Right atrium auricular region (tissue), 2 donors: Measurements from ENCODE around the gene B4GALNT2. TPM values are rescaled to one million over a fixed set of nuclear protein-coding genes. Genes with fewer than 3 reads are reported as not detected.
"Not testable (repeated sequence)": the region's sequence is repeated elsewhere in the genome, so short reads cannot be mapped to it uniquely, and the experiment has no call there.

Source experiments
- DNase-seq: peaks from one replicate; pipeline ENCODE4 v3.0.0-alpha.2; 2019; ENCODE audit warnings: low spot score
- H3K27ac ChIP-seq, 2 donors: fragments of 200-600 bp; sonication (generic); 1 replicate in 1 of 2; 2 replicates in 1 of 2; pipeline ENCODE4 v1.5.1; 2016 to 2019
- H3K27me3 ChIP-seq, 2 donors: fragments of 200-600 bp; sonication (generic); one replicate each; pipeline versions ENCODE4 v1.5.1 to v1.6.0; 2017 to 2019
- H3K36me3 ChIP-seq: fragments of 200-600 bp; sonication (generic); one replicate; pipeline ENCODE4 v1.5.1; 2016
- H3K4me1 ChIP-seq, 2 donors: fragments of 200-600 bp; sonication (generic); one replicate each; pipeline versions ENCODE4 v1.5.1 to v1.6.0; 2017 to 2019
- H3K4me3 ChIP-seq, 2 donors: fragments of 200-600 bp; sonication (generic); 1 replicate in 1 of 2; 2 replicates in 1 of 2; pipeline ENCODE4 v1.5.1; 2017 to 2019; ENCODE audit warnings: mild to moderate bottlenecking in 1 of 2, moderate library complexity in 1 of 2
- H3K9me3 ChIP-seq, 2 donors: fragments of 200-600 bp; sonication (generic); one replicate each; pipeline ENCODE4 v1.5.1; 2019
- total RNA-seq, 2 donors: library from RNA; depleted of rRNA; stranded (reverse); fragments of >200 nt; gene quantifications; one replicate each; pipeline ENCODE4 v1.1.0, GENCODE V29; 2016
- TF ChIP-seq, protein P1 (sequence below), 2 donors: fragments of 200-600 bp; sonication (generic); IDR thresholded peaks; one replicate each; pipeline ENCODE4 v1.5.1; 2019; ENCODE audit warnings: antibody characterized with exemption in 2 of 2

Gene B4GALNT2
- total RNA-seq, 2 donors from 2014 or later, result not detected

DNA sequence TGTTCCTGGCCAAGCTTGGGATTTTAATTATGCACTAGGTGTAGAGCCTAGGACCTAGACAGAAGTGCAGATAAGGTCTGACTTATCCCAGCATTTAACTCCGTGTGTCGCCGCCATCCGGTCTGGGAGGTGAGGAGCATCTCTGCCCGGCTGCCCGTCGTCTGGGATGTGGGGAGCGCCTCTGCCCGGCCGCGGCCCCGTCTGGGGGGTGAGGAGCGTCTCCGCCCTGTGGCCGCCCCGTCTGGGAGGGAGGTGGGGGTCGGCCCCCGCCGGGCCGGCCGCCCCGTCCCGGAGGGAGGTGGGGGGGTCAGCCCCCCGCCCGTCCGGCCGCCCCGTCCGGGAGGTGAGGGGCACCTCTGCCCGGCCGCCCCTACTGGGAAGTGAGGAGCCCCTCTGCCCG lies 7.1 kb upstream of the B4GALNT2 start:
- no peaks in the 10 kb centered on the region for H3K27me3 ChIP-seq

DNA sequence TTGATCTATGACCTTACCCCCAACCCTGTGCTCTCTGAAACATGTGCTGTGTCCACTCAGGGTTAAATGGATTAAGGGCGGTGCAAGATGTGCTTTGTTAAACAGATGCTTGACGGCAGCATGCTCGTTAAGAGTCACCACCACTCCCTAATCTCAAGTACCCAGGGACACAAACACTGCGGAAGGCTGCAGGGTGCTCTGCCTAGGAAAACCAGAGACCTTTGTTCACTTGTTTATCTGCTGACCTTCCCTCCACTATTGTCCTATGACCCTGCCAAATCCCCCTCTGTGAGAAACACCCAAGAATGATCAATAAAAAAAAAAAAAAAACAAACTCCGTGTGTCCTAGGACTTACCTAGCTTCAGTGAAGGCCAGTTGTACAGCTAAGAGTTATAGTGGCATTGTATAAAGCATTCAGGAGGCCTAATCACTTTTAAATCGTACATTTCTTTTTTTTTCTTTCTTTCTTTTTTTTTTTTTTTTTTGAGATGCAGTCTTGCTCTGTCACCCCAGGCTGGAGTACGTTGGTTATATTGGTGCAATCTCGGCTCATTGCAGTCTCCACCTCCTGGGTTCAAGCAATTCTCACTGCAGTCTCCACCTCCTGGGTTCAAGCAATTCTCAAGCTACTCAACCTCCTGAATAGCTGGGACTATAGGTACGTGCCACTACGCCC lies 6.2 kb upstream of the B4GALNT2 start:
- H3K27me3 ChIP-seq, H3K4me1 ChIP-seq, DNase-seq, H3K4me3 ChIP-seq, H3K27ac ChIP-seq, H3K36me3 ChIP-seq, H3K9me3 ChIP-seq: not testable (repeated sequence)

More for the DNA sequence above, 7.1 kb upstream of the B4GALNT2 start:
- TF ChIP-seq, protein P1, sequence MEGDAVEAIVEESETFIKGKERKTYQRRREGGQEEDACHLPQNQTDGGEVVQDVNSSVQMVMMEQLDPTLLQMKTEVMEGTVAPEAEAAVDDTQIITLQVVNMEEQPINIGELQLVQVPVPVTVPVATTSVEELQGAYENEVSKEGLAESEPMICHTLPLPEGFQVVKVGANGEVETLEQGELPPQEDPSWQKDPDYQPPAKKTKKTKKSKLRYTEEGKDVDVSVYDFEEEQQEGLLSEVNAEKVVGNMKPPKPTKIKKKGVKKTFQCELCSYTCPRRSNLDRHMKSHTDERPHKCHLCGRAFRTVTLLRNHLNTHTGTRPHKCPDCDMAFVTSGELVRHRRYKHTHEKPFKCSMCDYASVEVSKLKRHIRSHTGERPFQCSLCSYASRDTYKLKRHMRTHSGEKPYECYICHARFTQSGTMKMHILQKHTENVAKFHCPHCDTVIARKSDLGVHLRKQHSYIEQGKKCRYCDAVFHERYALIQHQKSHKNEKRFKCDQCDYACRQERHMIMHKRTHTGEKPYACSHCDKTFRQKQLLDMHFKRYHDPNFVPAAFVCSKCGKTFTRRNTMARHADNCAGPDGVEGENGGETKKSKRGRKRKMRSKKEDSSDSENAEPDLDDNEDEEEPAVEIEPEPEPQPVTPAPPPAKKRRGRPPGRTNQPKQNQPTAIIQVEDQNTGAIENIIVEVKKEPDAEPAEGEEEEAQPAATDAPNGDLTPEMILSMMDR (IDR thresholded peaks at IDR 0.05), result no peak
- no peaks in the 10 kb centered on the region for H3K36me3 ChIP-seq
- no peak overlapping the region for H3K4me3 ChIP-seq
- no peak for DNase-seq
- H3K4me1 ChIP-seq, result no peaks in the 10 kb centered on the region
- peaks cover 0 to 7% of the 10 kb centered on the region in 2 donors for H3K9me3 ChIP-seq
- H3K27ac ChIP-seq, result no peak overlapping the region

DNA sequence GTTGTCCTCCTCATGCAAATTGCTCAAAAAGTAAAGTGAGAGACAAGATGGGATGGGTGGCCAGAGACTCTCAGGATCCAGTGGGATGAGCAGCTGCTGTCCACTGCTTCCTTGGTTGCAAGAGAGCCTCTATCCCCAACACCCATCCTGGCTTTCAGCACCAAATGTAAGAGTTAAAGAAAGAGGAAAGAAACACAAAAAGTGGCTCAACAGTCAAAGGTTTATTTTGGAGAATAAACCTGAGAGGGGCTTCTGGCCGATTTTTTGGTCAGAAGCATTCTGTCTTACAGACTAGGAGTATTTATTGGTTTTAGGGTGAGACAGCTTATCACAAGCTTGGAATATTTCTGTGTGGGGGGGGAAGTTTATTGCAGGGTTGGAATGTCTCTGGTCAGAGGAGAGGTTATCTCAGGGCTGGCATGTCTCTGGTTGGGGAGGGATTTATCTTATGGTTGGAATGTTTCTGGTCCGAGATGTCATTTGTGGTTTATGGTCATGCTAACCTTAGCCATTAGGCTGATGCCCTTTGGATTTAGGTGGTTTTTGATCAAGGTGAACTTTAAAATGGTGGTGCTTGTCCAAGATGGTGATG lies 3.1 kb upstream of the B4GALNT2 start:
- peaks cover 0 to 11% of the 10 kb centered on the region in 2 donors for H3K4me1 ChIP-seq
- not testable (repeated sequence) for H3K9me3 ChIP-seq, H3K27ac ChIP-seq, H3K36me3 ChIP-seq, DNase-seq, H3K4me3 ChIP-seq
- H3K27me3 ChIP-seq, result peaks cover 0 to 15% of the 10 kb centered on the region in 2 donors

DNA sequence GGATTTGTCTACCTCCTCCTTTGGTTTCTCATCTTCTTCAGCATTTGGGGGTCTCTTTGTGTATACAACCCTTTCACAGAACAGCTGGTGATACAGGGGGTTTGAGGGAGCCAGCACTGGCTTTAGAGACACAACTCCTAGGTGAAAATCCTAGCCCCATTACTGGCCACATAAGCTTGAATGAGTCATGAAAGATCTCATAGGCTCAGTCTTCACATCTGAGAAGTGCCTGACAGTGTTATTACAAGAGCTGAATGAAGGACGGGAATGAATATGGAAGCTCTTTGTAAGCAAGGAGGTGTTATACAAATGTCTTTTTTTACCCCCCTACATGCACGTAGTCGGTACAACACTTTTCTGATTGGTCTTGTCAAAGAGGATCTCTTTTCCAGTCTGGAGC lies 1.7 kb upstream of the B4GALNT2 start:
- Histone ChIP-seq H3K36me3 (no peaks in the 10 kb centered on the region), H3K9me3 (peaks cover 0 to 7% of the 10 kb centered on the region in 2 donors), H3K4me3 (no peak overlapping the region), H3K27ac (no peak overlapping the region), H3K27me3 (peaks cover 0 to 15% of the 10 kb centered on the region in 2 donors), H3K4me1 (peaks cover 0 to 11% of the 10 kb centered on the region in 2 donors)
- TF ChIP-seq, protein P1 (IDR thresholded peaks at IDR 0.05), result no peak
- DNase-seq, result no peak

DNA sequence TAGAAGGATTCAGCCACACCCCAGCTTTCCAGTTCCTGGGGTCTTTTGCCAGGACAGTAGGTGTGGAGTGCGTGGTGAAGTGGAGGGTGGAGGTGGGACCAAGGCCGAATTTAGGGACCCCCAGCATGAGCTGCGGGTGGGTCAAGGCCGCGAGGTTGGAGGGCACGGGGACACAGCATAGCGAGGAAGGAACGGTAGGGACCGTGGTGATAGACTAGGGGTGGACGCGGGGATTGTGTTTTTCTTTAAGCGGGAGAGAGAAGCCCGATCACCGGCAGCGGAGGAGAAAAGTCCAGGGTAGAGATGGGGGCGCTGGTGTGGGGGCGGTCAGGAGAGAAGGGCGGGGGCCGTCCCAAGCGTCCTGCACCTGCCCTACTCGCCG lies 261 bp upstream of the B4GALNT2 start:
- no peak for DNase-seq
- Histone ChIP-seq H3K27me3 (peaks cover 0 to 15% of the 10 kb centered on the region in 2 donors), H3K9me3 (peaks cover 0 to 7% of the 10 kb centered on the region in 2 donors), H3K27ac (no peak overlapping the region), H3K4me3 (peak overlapping the region in 1 of 2 donors; percentile 30), H3K36me3 (no peaks in the 10 kb centered on the region), H3K4me1 (peaks cover 0 to 11% of the 10 kb centered on the region in 2 donors)
- TF ChIP-seq, protein P1 (IDR thresholded peaks at IDR 0.05), result no peak

DNA sequence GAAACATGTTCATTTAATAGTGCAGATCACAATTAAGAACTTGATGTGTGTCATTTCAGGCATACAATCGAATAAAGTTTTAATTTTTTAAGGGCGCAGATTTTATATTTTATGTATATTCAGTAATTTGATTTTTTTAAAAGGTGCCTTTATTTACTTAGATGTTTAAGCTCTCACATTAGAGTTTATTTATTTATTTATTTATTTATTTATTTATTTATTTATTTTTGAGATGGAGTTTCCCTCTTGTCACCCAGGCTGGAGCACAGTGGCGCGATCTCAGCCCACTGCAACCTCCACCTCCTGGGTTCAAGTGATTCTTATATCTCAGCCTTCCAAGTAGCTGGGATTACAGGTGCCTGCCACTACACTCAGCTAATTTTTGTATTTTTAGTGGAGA lies 3.8 kb downstream of the B4GALNT2 start:
- Histone ChIP-seq H3K4me1 (peaks cover 0 to 11% of the 10 kb centered on the region in 2 donors), H3K27me3 (peaks cover 0 to 15% of the 10 kb centered on the region in 2 donors), H3K36me3 (no peaks in the 10 kb centered on the region), H3K4me3 (no peak overlapping the region), H3K9me3 (no peaks in the 10 kb centered on the region), H3K27ac (no peak overlapping the region)
- TF ChIP-seq, protein P1 (IDR thresholded peaks at IDR 0.05), result no peak
- DNase-seq, result no peak

DNA sequence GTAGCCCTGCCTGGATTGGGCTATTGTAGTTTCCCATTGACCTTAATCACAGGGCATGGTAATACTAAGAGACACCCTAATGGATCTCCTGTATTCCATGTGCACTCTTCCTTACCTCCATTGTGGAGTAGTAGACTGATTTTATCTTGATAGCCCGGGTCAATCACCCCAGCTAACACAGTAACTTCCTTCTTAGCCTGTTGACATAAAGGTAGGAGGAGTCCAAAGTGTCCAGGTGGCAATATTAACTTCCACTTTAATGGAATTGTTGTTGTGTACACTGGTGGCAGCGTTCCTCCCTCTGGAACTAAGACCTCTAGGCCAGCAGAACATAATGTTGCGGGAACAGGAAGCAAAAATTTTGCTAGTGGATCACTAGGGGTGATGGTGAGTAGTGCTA lies 13.1 kb downstream of the B4GALNT2 start:
- not testable (repeated sequence) for H3K27ac ChIP-seq, H3K9me3 ChIP-seq, H3K36me3 ChIP-seq, H3K27me3 ChIP-seq, H3K4me3 ChIP-seq, H3K4me1 ChIP-seq, DNase-seq
